RWPE1 (cell line): ENCODE data around the gene RBMS3.

ENCODE experiments used
- CTCF ChIA-PET: fragments of 350-600 bp; sonication (Branson Sonifier 250); formaldehyde crosslinking; extraction: SDS; loops from one replicate; lab custom pipeline; 2021; lab: Yijun Ruan, JAX
- POLR2A ChIA-PET: fragments of 400-600 bp; formaldehyde crosslinking; extraction: SDS; loops from one replicate; lab custom pipeline; 2020; ENCODE audit warnings: antibody characterized with exemption; ENCODE audit not compliant: low non-redundant PET; lab: Yijun Ruan, JAX
- DNase-seq: peaks from one replicate; pipeline ENCODE4 v3.0.0; 2012; ENCODE audit warnings: low spot score
- H3K27ac ChIP-seq: fragments of 450-650 bp; 2 replicates; pipeline ENCODE4 v1.5.1; 2017
- TF ChIP-seq, protein P1 (sequence below): fragments of 450-650 bp; conservative IDR thresholded peaks from 2 replicates; pipeline ENCODE4 v1.5.1; 2017; ENCODE audit warnings: low read depth, mild to moderate bottlenecking

The RBMS3 gene

DNA sequence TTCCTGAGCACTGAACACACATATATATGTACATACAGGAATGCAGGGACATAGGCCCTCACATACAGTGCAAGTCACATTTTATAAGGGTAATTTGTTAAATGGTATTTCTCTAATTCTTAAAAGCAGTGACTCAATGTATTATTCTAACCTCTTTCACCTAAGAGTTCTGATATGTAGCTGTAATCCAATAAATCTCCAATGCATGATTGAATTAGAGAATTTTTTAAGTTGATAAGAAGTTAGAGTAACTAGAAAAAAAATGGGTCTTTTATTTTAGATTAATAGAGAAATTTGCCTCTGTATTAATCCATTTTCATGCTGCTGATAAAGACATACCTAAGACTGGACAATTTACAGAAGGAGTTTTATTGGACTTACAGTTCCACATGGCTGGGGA is 98.2 kb downstream of the RBMS3 start:
- ChIA-PET POLR2A (no interaction called here), CTCF (no interaction called here)

DNA sequence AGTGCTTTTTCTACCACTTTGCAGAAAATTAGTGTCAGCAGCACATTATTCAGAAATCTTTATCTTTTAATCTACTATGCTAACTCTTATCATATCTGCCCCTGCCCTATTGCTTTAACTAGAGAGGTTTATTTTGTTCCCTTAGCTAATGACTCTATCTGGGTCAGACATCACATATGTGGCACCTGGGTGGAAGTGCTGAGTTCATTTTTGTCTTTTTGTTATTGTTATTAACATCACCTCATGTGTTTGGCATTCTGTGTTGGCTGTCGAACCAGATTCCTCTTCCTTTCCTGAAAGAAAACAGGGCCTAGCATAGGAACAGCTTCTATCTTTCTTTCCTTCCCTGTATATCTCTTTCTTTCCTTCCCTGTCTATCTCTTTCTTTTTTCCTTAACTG is 100.7 kb downstream of the RBMS3 start:
- DNase-seq = no peak
- CTCF ChIA-PET = no interaction called here

More for the DNA sequence above, 98.2 kb downstream of the RBMS3 start:
- TF ChIP-seq, protein P1, sequence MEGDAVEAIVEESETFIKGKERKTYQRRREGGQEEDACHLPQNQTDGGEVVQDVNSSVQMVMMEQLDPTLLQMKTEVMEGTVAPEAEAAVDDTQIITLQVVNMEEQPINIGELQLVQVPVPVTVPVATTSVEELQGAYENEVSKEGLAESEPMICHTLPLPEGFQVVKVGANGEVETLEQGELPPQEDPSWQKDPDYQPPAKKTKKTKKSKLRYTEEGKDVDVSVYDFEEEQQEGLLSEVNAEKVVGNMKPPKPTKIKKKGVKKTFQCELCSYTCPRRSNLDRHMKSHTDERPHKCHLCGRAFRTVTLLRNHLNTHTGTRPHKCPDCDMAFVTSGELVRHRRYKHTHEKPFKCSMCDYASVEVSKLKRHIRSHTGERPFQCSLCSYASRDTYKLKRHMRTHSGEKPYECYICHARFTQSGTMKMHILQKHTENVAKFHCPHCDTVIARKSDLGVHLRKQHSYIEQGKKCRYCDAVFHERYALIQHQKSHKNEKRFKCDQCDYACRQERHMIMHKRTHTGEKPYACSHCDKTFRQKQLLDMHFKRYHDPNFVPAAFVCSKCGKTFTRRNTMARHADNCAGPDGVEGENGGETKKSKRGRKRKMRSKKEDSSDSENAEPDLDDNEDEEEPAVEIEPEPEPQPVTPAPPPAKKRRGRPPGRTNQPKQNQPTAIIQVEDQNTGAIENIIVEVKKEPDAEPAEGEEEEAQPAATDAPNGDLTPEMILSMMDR = no peak
- DNase-seq = no peak
- no peak overlapping the region for H3K27ac ChIP-seq

DNA sequence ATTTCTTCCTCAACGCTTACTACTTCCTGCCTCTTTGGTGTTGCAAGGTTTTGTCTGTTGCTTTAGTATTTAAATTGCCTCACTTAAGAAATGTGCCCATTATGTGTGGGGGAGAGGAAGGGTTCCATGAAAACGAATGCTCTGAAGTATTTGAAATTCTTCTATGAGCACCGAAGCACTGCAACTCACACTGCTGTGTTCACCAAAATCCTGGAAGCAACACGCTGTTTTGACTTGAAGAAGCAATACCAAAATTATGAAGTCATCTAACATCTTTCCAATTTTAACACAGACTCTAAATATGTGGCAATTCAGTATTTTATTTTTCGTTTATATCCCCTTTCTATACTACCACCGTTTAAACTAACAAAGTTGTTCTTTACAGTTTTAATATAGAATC is 101.5 kb downstream of the RBMS3 start:
- DNase-seq = no peak
- TF ChIP-seq, protein P1 = no peak
- ChIA-PET CTCF (no interaction called here), POLR2A (no interaction called here)
- no peak overlapping the region for H3K27ac ChIP-seq

More for the DNA sequence above, 100.7 kb downstream of the RBMS3 start:
- POLR2A ChIA-PET = no interaction called here
- TF ChIP-seq, protein P1 = no peak
- H3K27ac ChIP-seq = no peak overlapping the region

DNA sequence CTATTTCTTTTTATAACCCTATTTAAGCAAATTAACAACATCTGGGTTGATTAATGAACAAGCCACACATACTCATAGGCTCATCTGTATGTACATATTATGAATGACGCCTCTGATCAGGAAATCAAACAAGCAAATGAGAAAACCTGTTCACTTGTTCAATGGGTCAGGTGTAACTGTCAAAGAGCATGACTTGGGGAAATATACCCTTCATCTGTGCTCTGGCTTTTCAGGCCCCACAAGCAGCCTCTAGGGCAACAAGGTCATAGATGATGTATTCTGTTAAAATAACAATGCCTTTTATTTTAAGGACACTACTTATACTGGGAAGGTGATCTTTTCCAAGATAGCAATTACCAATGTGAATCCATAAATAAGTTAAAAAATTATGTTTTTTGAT is 102.0 kb downstream of the RBMS3 start:
- TF ChIP-seq, protein P1 = no peak
- ChIA-PET POLR2A (no interaction called here), CTCF (interaction anchor here (0.6 kb wide), 1 partner anchor 423 kb away, joined by 3 read pairs; no protein-coding TSS in a partner anchor)
- H3K27ac ChIP-seq = no peak overlapping the region
- no peak for DNase-seq

DNA sequence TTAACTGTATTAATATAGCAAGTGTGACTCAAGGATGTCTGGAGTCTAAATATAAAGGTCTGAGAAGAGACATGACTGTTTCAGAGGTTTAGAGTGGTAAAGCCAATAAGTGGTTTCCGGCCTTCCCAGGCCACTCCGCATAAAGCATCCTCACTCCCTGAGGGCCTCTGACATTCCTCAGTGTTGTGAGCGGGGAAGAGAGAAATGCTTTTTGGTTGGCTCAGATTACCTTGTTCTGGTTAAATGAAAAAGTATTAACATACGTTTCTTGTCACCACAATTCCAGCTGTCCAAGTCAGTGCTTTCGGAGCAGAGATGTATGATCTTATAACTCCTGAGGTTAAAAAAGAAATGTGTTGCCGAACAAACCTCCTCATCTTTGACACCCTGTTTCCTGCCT is 103.8 kb downstream of the RBMS3 start:
- ChIA-PET POLR2A (no interaction called here), CTCF (no interaction called here)
- no peak overlapping the region for H3K27ac ChIP-seq
- TF ChIP-seq, protein P1 = no peak
- DNase-seq = no peak

DNA sequence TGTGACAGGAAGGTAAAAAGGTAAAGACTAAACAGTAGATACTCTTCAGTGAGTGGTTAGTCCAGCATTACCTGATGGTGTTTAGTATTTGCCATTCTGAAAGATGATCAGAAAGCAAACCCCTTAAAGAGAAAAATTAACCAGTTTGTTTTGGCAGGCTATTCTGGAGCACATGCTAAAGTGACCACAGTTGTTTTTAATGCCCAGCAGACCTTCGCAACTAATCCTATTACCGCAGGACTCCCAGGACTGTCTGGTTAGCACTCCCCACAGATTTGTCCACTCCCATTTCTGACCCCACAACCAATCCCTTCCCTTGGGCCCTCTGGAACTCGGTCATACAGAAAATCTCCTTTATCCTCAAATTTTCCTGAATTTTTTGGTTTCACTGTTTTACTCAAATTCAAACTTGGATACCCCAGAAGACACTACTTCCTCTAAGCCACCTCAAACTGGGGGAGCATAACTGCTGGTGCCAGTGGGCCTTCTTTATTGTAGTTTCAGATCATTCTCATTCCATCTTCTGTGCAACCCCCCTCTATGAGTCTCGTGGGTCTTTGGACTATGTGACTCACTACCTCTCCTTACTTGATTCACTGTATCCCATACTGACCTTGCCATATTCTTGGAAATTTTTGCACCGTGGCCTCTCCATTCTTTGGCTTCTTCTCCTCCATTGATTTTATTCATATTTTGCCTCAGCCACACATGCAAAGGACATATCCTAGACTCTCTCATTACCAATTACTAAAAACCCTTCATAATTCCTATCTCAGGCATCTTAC is 104.4 kb downstream of the RBMS3 start:
- no peak for DNase-seq
- TF ChIP-seq, protein P1 = no peak
- H3K27ac ChIP-seq = no peak overlapping the region
- POLR2A ChIA-PET = no interaction called here
- CTCF ChIA-PET = no interaction called here
